AG08396 (cell line): ENCODE results near the gene TDRKH.
"Not testable (repeated sequence)": the region's sequence is repeated elsewhere in the genome, so short reads cannot be mapped to it uniquely, and the experiment has no call there.

Source experiments
- DNase-seq: peaks from one replicate; pipeline ENCODE4 v3.0.0; 2012; ENCODE audit warnings: low spot score, mixed read lengths

TDRKH gene

GRCh38 chr1:151801846-151802245 is 11.5 kb upstream of the TDRKH start:
- no peak for DNase-seq

- DNase-seq = no peak
Measured at GRCh38 chr1:151801310-151801820, 11.1 kb upstream of the TDRKH start.

- no peak for DNase-seq
Measured at GRCh38 chr1:151800830-151801229, 10.5 kb upstream of the TDRKH start.

GRCh38 chr1:151799179-151800022 is 9.1 kb upstream of the TDRKH start:
- no peak for DNase-seq

DNA sequence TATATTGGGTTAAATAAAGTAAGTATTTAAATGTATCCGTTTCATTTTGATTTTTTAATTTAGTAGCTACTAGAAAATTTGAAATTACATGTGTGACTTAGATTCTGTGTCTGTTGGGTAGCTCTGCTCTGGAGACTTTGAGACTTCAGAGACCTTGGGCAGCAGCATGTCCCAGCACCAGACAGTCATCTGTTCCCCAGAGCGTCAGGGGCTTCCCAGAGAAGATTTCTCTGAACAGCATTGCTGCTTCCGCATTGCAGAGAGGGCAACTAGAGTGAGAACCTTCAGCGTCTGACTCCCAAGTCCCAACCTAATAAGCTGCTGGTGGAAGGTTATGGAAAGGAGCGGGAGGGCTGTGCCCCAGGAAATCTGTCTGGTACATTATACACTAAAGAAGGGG is 8.3 kb upstream of the TDRKH start:
- no peak for DNase-seq

DNA sequence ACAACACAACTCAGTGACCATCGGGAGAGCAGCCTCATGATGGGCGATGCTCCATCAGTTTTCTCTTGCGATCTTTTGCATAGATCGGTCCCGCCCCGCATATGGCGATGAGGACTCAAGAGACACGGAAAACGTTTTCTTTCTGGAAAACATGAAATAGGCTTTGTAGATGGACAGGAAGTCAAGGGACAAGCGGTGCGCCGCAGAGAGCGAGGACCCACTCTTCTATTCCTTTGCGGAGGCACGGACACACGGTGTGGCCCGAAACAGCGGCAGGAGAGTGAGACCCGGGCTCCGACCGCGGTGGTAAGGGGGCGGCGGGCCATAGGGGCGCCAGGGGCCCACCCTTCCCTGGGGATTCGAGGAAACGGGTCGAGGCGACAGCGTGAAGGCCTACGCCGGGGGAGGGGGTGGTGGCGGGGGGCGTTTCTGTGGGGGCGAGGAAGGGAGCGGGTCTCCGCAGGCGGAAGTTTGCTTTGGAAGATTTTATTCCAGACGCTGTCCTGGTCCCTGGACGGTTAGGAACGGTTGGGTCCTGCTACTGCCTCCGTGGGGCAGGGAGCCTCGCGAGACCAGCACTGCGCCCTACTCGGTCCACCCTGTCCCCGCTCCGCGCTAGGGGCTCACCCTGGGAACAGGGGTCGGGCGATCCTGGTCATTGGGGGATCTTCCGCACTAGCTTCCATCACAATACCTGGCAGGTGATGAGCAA is 796 bp upstream of the TDRKH start:
- peak; percentile 49 for DNase-seq

GRCh38 chr1:151787689-151788088 is 2.6 kb downstream of the TDRKH start:
- DNase-seq = no peak

- no peak for DNase-seq
Measured at GRCh38 chr1:151783796-151784195, 6.5 kb downstream of the TDRKH start.

- no peak for DNase-seq
Measured at GRCh38 chr1:151782741-151783140, 7.6 kb downstream of the TDRKH start.

DNA sequence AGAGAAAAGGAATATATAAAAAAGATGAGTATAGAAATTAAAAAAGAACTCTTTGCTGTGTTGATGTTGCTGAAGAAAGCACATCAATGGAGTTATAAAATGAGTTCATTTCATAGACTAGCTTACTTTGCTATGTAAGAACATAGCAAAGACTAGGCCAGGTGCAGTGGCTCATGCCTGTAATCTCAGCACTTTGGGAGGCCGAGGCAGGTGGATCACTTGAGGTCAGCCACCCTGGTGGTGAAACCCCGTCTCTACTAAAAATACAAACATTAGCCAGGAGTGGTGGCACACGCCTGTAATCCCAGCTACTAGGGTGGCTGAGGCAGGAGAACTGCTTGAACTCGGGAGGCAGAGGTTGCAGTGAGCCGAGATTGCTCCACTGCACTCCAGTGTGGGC is 8.3 kb downstream of the TDRKH start:
- not testable (repeated sequence) for DNase-seq

- not testable (repeated sequence) for DNase-seq
Measured at GRCh38 chr1:151780736-151781135, 9.6 kb downstream of the TDRKH start.

DNA sequence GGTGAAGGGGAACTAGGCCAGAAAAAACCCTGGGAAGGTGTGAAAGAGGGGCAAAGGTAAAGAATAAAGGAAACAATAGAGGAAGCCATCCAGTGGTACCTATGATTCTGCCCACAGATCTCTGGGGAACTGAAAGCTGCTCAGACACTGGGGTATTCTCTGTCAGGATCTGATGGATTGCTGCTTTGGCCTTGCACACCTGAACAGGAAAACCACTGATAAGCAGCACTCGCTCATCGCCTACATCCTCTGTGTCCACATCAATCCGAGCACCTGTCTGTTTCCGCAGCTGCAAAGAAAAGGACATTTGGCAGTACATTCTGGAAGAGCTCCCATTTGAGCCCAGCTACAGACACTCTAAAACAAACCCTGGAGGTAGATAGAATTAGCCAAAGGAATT is 10.4 kb downstream of the TDRKH start:
- DNase-seq = no peak

DNA sequence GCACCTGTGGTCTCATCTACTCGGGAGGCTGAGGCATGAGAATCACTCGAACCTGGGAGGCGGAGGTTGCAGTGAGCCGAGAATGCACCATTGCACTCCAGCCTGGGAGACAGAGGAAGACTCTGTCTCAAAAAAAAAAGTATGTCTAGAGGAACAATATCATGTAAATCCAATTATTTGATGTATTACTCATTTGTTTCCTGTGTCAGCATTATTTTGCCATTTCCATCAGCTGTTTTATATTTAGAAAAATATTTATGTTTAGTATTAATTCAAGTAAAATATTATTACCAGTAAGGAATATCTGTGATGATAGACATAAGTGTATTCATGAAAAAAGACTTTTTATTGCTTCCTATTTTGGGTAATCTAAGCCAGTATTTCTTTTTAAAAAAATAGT is 13.0 kb downstream of the TDRKH start:
- no peak for DNase-seq

- no peak for DNase-seq
Measured at GRCh38 chr1:151776665-151777062, 13.6 kb downstream of the TDRKH start.

DNA sequence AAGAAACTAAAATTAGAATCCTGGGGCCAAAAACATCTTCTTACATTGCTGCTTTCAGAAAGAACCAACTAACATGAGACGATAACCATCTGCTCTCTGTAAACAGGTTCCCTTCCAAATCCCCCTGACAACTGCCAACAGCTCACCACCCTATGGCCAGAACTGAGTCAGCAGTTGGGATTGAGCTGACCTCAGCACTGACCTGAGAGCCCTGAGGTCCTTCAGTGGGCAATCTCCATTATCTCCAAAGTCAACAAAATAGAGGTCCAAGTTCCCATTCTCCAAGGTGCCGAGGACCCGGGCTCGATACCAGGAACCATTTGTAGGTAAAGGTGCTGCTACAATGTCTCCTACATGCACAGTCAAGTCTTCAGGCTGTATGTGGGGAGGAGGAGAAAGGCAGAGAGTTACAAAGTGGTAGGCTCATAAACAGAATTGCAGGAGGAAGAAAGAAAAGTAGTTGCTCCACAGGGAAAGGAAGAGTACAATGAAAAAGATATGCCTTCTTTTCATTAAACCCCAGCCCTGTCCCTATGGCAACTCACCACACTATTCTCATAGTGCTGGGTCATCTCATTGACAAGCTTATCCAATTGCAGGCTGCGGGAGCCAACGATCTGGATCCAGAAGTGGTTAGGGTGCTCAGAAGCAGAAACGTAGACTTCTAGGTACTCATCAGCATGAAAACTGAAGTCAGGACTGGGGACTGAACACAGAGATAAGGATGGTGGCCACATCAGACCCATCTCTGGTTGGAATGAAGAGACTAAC is 14.2 kb downstream of the TDRKH start:
- DNase-seq = no peak

DNA sequence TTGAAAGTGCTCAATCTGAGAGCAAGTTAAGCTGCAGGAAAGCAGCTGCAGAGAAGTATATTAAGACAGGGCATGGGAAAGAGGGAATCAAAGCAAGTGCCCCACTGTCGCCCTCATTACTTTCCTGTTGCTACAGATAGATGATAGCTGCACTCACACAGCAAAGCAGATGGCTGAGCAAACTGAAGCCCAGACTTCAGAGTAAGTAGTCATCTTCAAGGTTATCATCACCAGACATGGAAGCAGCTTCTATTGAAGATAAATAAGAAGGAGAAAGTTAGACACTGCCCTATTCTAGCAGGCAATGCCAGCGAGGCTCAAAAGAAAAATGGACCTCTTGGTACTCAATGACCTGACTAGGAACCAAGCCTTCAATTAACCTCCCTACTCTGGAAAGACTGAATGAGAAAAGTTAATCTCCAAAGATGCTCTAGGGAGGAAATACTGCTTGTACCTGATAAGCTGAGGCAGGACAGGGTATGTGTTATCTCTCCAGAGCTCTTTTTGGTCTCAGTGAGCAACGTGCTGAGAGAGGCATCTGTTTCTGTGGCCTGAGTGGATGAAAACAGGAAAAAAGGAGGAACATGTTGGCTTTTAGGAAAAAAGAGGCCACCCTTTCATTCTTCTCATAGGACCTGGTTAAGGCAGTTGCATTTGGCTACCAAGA is 15.9 kb downstream of the TDRKH start:
- DNase-seq = no peak

- DNase-seq = peak; percentile 29
Measured at GRCh38 chr1:151773702-151774101, 16.6 kb downstream of the TDRKH start.

DNA sequence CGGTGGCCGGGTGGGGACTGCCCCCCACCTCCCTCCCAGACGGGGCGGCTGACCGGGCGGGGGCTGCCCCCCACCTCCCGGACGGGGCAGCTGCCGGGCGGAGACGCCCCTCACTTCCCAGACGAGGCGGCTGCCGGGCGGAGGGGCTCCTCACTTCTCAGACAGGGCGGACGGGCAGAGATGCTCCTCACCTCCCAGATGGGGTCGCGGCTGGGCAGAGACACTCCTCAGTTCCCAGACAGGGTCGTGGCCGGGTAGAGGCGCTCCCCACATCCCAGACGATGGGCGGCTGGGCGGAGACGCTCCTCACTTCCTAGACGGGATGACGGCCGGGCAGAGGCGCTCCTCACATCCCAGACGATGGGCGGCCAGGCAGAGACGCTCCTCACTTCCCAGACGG is 21.0 kb downstream of the TDRKH start:
- not testable (repeated sequence) for DNase-seq

GRCh38 chr1:151768351-151769066 is 21.8 kb downstream of the TDRKH start:
- not testable (repeated sequence) for DNase-seq

DNA sequence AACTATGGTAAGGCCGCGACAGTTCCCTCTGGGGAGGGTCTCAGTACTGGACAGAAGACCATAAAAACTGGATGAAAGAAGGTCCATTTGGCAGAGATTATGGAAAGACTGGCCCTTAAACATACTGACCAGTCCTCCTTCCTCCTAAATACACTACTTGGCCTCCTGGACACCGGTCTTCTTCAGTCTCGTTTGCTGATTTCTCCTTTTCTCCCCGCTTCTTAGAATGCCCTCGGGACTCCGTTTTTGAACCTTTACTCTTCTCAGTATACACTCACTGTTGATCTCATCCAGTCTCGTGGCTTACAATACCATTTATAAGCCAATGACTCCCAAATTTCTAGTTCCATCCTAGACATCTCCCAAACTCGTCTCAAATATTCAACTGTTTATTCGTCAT is 26.3 kb downstream of the TDRKH start:
- peak; percentile 28 for DNase-seq
